PC-3 (cell line): ENCODE measurements around the gene UCP2.

ENCODE experiments used
- EZH2 ChIP-seq: fragments of 300-600 bp; sonication (generic); IDR thresholded peaks from one replicate; pipeline ENCODE4 v1.6.1; 2017; ENCODE audit warnings: antibody characterized with exemption, mild to moderate bottlenecking, low read length; ENCODE audit not compliant: unreplicated experiment
- TF ChIP-seq, protein P1 (sequence below): fragments of 300-600 bp; sonication (generic); conservative IDR thresholded peaks from 2 replicates; pipeline ENCODE4 v1.5.1; 2017; ENCODE audit warnings: antibody characterized with exemption, low read depth, mild to moderate bottlenecking, low read length

- TF ChIP-seq, protein P1, sequence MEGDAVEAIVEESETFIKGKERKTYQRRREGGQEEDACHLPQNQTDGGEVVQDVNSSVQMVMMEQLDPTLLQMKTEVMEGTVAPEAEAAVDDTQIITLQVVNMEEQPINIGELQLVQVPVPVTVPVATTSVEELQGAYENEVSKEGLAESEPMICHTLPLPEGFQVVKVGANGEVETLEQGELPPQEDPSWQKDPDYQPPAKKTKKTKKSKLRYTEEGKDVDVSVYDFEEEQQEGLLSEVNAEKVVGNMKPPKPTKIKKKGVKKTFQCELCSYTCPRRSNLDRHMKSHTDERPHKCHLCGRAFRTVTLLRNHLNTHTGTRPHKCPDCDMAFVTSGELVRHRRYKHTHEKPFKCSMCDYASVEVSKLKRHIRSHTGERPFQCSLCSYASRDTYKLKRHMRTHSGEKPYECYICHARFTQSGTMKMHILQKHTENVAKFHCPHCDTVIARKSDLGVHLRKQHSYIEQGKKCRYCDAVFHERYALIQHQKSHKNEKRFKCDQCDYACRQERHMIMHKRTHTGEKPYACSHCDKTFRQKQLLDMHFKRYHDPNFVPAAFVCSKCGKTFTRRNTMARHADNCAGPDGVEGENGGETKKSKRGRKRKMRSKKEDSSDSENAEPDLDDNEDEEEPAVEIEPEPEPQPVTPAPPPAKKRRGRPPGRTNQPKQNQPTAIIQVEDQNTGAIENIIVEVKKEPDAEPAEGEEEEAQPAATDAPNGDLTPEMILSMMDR = no peak
- TF ChIP-seq EZH2 = no peak
Measured at GRCh38 chr11:74009675-74010305, 27.1 kb upstream of the UCP2 start.
